DND-41 (cell line): Measurements from ENCODE around the gene ZNF83.

Experiments
- ATAC-seq: fragments of 200-7000 bp; cut with Tn5 transposase; 3 replicates; pipeline ENCODE4 v1.9.1; 2021; ENCODE audit warnings: low read depth; ENCODE audit not compliant: insufficient read depth
- DNase-seq: peaks from one replicate; pipeline ENCODE4 v3.0.0-alpha.2; 2020
- H2AFZ ChIP-seq: 2 replicates; pipeline ENCODE4 v1.6.0; 2012; ENCODE audit warnings: low read depth, low read length
- H3K27ac ChIP-seq: 2 replicates; pipeline ENCODE4 v1.5.1; 2012; ENCODE audit warnings: low read length, inconsistent platforms
- H3K27me3 ChIP-seq: fragments of 200-600 bp; sonication (generic); 2 replicates; pipeline ENCODE4 v1.6.0; 2012; ENCODE audit warnings: low read length, mild to moderate bottlenecking, inconsistent platforms; ENCODE audit not compliant: insufficient read depth, poor library complexity
- H3K36me3 ChIP-seq: 2 replicates; pipeline ENCODE4 v1.5.1; 2012; ENCODE audit warnings: low read length, inconsistent platforms; ENCODE audit not compliant: insufficient read depth
- H3K4me1 ChIP-seq: 2 replicates; pipeline ENCODE4 v1.5.1; 2012; ENCODE audit warnings: mild to moderate bottlenecking, low read length; ENCODE audit not compliant: insufficient read depth
- H3K4me2 ChIP-seq: 2 replicates; pipeline ENCODE4 v1.6.0; 2012; ENCODE audit warnings: mild to moderate bottlenecking, moderate library complexity, low read length, inconsistent platforms; ENCODE audit not compliant: insufficient read depth
- H3K4me3 ChIP-seq, 2 experiments: fragments of 200-600 bp in 1 of 2; shearing (Covaris generic) in 1 of 2; 2 replicates each; pipeline ENCODE4 v1.5.1; 2012 to 2016; ENCODE audit warnings: inconsistent platforms in 2 of 2, low read length in 2 of 2, mild to moderate bottlenecking in 2 of 2, low read depth in 1 of 2, moderate library complexity in 1 of 2
- H3K79me2 ChIP-seq: 2 replicates; pipeline ENCODE4 v1.6.0; 2012; ENCODE audit warnings: low read length, inconsistent platforms; ENCODE audit not compliant: insufficient read depth
- H3K9ac ChIP-seq: 2 replicates; pipeline ENCODE4 v1.6.0; 2012; ENCODE audit warnings: low read depth, mild to moderate bottlenecking, inconsistent platforms, low read length, moderate library complexity
- H3K9me3 ChIP-seq: 2 replicates; pipeline ENCODE4 v1.5.1; 2012; ENCODE audit warnings: low read length, moderate library complexity, mild to moderate bottlenecking, inconsistent platforms; ENCODE audit not compliant: insufficient read depth, severe bottlenecking
- H4K20me1 ChIP-seq: 2 replicates; pipeline ENCODE4 v1.6.0; 2012; ENCODE audit warnings: low read length; ENCODE audit not compliant: insufficient read depth
- EZH2 ChIP-seq: IDR thresholded peaks from 3 replicates; pipeline ENCODE4 v1.6.1; 2012; ENCODE audit warnings: borderline replicate concordance, low read depth, mild to moderate bottlenecking, moderate library complexity, low read length, inconsistent platforms; ENCODE audit not compliant: severe bottlenecking
- TF ChIP-seq, protein P1 (sequence below): IDR thresholded peaks from 2 replicates; pipeline ENCODE4 v1.5.1; 2012; ENCODE audit warnings: borderline replicate concordance, low read length, moderate library complexity, mild to moderate bottlenecking; ENCODE audit not compliant: poor library complexity, severe bottlenecking; ENCODE audit errors: extremely low read depth

ZNF83 gene

GRCh38 chr19:52567921-52568320 is 70.2 kb downstream of the ZNF83 start:
- Histone ChIP-seq H3K4me1 (peaks cover 28% of the 10 kb centered on the region), H3K27me3 (no peaks in the 10 kb centered on the region), H3K79me2 (peaks cover 27% of the 10 kb centered on the region), H3K36me3 (peaks cover 28% of the 10 kb centered on the region), H4K20me1 (peaks cover 4% of the 10 kb centered on the region; the same call in 1 of the 2 replicates), H3K9ac (no peak overlapping the region), H3K27ac (no peak overlapping the region), H3K9me3 (no peaks in the 10 kb centered on the region), H3K4me2 (no peak overlapping the region), H3K4me3 (no peak overlapping the region), H2AFZ (no peak overlapping the region)
- ATAC-seq (no peak), DNase-seq (no peak)
- TF ChIP-seq, protein P1, sequence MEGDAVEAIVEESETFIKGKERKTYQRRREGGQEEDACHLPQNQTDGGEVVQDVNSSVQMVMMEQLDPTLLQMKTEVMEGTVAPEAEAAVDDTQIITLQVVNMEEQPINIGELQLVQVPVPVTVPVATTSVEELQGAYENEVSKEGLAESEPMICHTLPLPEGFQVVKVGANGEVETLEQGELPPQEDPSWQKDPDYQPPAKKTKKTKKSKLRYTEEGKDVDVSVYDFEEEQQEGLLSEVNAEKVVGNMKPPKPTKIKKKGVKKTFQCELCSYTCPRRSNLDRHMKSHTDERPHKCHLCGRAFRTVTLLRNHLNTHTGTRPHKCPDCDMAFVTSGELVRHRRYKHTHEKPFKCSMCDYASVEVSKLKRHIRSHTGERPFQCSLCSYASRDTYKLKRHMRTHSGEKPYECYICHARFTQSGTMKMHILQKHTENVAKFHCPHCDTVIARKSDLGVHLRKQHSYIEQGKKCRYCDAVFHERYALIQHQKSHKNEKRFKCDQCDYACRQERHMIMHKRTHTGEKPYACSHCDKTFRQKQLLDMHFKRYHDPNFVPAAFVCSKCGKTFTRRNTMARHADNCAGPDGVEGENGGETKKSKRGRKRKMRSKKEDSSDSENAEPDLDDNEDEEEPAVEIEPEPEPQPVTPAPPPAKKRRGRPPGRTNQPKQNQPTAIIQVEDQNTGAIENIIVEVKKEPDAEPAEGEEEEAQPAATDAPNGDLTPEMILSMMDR, result no peak
- TF ChIP-seq EZH2, result no peak

DNA sequence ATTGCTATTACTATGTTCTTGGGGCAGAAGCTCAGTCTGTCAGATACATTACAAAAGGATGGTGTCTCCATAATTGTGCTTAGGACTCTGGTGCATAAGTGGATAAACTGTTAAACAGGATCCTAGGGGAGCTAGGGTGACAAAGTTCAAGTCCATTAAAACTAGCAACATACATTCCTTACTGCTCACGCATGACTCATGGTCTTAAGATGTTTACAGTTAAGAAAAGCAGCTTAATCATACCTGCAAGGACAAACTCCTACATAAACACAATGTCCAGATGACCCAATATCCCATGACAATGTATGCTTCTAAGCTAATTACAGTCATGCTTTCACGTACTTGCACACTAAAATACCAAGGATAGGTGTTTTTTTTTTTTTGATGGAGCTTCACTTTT is 71.6 kb downstream of the ZNF83 start:
- no peak overlapping the region for H3K4me3 ChIP-seq
- DNase-seq, result no peak
- no peaks in the 10 kb centered on the region for H3K27me3 ChIP-seq
- no peak for ATAC-seq
- peaks cover 31% of the 10 kb centered on the region for H3K36me3 ChIP-seq
- H3K27ac ChIP-seq, result no peak overlapping the region
- H4K20me1 ChIP-seq, result no peaks in the 10 kb centered on the region
- no peak for TF ChIP-seq EZH2
- TF ChIP-seq, protein P1, result no peak
- H3K4me2 ChIP-seq, result no peak overlapping the region
- H3K9me3 ChIP-seq, result no peaks in the 10 kb centered on the region
- H3K9ac ChIP-seq, result no peak overlapping the region
- peaks cover 27% of the 10 kb centered on the region for H3K79me2 ChIP-seq
- peaks cover 15% of the 10 kb centered on the region for H3K4me1 ChIP-seq
- H2AFZ ChIP-seq, result no peak overlapping the region

DNA sequence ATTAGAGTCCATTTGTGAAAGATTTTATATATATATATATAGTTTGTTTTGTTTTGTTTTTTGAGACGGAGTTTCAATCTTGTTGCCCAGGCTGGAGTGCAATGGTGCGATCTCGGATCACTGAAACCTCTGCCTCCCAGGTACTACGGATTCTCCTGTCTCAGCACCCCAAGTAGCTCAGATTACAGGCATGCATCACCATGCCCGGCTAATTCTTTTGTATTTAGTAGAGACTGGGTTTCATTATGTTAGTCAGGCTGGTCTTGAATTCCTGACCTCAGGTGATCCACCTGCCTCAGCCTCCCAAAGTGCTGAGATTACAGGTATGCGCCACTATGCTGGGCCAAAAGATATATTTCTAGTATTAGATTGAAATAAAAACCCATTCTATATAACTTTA is 72.0 kb downstream of the ZNF83 start:
- Histone ChIP-seq H3K4me1 (peaks cover 11% of the 10 kb centered on the region), H3K9ac (no peak overlapping the region), H3K27ac (no peak overlapping the region), H3K36me3 (peaks cover 35% of the 10 kb centered on the region), H3K79me2 (peaks cover 24% of the 10 kb centered on the region), H4K20me1 (no peaks in the 10 kb centered on the region), H3K27me3 (no peaks in the 10 kb centered on the region), H3K4me3 (no peak overlapping the region), H3K9me3 (no peaks in the 10 kb centered on the region), H3K4me2 (no peak overlapping the region), H2AFZ (no peak overlapping the region)
- DNase-seq (no peak), ATAC-seq (no peak)
- TF ChIP-seq, protein P1, result no peak
- no peak for TF ChIP-seq EZH2
